Measurements from ENCODE around the gene TRAPPC14. TPM values are rescaled to one million over a fixed set of nuclear protein-coding genes. Genes with fewer than 3 reads are reported as not detected.

Gene TRAPPC14
- total and polyA plus RNA-seq, 2 of the 13 experiments (the other 11 are each of a cell fraction or from before 2014, with no cell fraction given) = 4.7 to 9.6 TPM

GRCh38 chr7:100157334-100158228 lies 942 bp downstream of the TRAPPC14 start (continued):
- TF ChIP-seq HOXA5 (CRISPR knock-in tag; IDR thresholded peaks at IDR 0.05) (peak; percentile 34; the same call in 1 of the 2 replicates), CBX2 (IDR thresholded peaks at IDR 0.05; ENCODE audit: low read depth, low read length) (no peak), CBX2 (CRISPR knock-in tag; IDR thresholded peaks at IDR 0.05; ENCODE audit: low read depth) (no peak), RARA (CRISPR knock-in tag; IDR thresholded peaks at IDR 0.05) (peak; percentile 89), MEIS2 (CRISPR knock-in tag; IDR thresholded peaks at IDR 0.05) (peak; percentile 69; the same call in 1 of the 2 replicates), NR2F6 (IDR thresholded peaks at IDR 0.05) (peak; percentile 94), NR2F6 (CRISPR knock-in tag; IDR thresholded peaks at IDR 0.05) (peak; percentile 96), MXD3 (CRISPR knock-in tag; IDR thresholded peaks at IDR 0.05) (0 out of 2 replicates have a peak, but pooled peaks have one; percentile 7), HHEX (CRISPR knock-in tag; IDR thresholded peaks at IDR 0.05) (peak; percentile 30; the same call in 1 of the 2 replicates), SP5 (CRISPR knock-in tag; IDR thresholded peaks at IDR 0.05; ENCODE audit: borderline replicate concordance, low read depth) (peak; percentile 52; the same call in 1 of the 2 replicates), SRY (CRISPR knock-in tag; IDR thresholded peaks at IDR 0.05) (no peak), KDM6A (CRISPR knock-in tag; IDR thresholded peaks at IDR 0.05; ENCODE audit: low read depth) (peak; percentile 43; the same call in 1 of the 2 replicates), PRDM10 (CRISPR knock-in tag; IDR thresholded peaks at IDR 0.05; ENCODE audit: low read depth) (0 out of 2 replicates have a peak, but pooled peaks have one; percentile 12), ZNF280B (CRISPR knock-in tag; IDR thresholded peaks at IDR 0.05; ENCODE audit: borderline replicate concordance) (no peak), POLR2G (IDR thresholded peaks at IDR 0.05; ENCODE audit: low read depth, low read length) (no peak), MEIS1 (CRISPR knock-in tag; IDR thresholded peaks at IDR 0.05; ENCODE audit: borderline replicate concordance) (peak; percentile 38; the same call in 1 of the 2 replicates), HIC2 (CRISPR knock-in tag; IDR thresholded peaks at IDR 0.05; ENCODE audit: low read depth) (no peak), ETV5 (CRISPR knock-in tag; IDR thresholded peaks at IDR 0.05; ENCODE audit: borderline replicate concordance) (peak; percentile 50), ARID3A (IDR thresholded peaks at IDR 0.05; ENCODE audit: low read depth, low read length) (no peak)

Data from HepG2 (cell line).